ENCODE data around the gene BCAS1.
"Not testable (repeated sequence)": the region's sequence is repeated elsewhere in the genome, so short reads cannot be mapped to it uniquely, and the experiment has no call there.

Gene BCAS1

DNA sequence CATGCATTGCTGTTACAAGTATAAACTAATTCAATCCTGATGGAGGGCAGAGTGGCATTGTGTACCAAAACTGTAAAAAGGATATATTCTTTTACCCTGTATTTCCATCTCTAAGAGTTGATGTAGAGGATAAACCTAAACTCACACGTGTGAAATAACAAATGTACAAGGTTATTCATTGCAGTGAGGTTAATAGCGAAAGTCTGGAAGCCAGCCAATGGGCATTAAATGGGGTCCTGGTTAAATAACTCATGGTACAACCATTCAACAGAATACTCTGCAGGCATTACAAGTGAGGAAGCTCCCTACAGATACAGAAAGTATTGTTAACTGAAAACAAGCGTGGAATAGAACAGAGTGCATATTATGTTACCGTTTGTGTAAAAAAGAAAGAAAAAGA is 56.9 kb downstream of the BCAS1 start:
- DNase-seq: no peak

DNA sequence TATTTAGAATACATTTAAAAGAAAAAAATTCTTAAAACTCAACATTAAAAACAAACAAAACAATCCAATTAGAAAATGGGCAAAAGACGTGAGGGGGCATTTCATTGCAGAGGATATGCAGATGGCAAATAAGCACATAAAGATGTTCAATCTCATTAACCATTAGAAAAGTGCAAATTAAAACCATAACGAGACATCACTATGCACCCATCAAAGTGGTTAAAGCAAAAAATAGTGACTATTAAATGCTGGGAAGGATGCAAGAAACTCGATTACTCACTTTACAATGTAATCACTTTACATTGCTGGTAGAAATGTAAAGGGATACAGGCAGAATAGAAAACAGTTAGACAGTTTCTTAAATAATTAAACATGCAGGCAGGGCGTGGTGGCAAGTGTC is 59.0 kb downstream of the BCAS1 start:
- no peak for DNase-seq

GRCh38 chr20:54006216-54006615 is 64.2 kb downstream of the BCAS1 start:
- not testable (repeated sequence) for DNase-seq

GRCh38 chr20:54005524-54005923 is 64.9 kb downstream of the BCAS1 start:
- no peak for DNase-seq

- DNase-seq: no peak
Measured at GRCh38 chr20:54004445-54004844, 65.9 kb downstream of the BCAS1 start.

GRCh38 chr20:54002741-54003140 is 67.7 kb downstream of the BCAS1 start:
- DNase-seq: no peak

DNA sequence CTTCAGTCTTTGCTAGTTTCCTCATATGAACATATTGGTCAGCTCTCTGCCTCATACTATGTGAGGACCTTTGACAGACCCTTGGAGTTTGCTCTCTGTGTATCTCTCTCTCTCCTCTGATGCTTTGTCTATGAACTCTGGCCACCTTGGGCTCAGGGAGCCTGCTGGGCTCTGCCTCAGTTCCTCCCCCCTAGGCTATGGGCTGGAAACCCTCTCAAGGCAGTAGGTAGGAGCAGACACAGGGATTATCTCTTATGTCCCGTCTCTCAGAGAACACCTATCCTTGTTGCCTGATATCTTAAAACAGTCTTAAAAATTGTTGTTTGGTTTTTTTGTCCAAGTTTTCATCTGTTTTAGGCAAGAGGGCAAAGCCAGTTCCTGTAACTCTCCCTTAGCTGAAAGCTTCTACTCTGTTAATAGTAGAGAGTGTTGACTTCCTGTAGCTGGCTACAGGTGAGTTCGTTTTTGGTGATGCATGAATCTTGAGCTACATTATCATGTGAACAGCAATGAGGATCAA is 68.3 kb downstream of the BCAS1 start:
- no peak for DNase-seq

- DNase-seq: no peak
Measured at GRCh38 chr20:54000914-54001313, 69.5 kb downstream of the BCAS1 start.

- no peak for DNase-seq
Measured at GRCh38 chr20:54000262-54000661, 70.1 kb downstream of the BCAS1 start.

- no peak for DNase-seq
Measured at GRCh38 chr20:53999077-53999476, 71.3 kb downstream of the BCAS1 start.

DNA sequence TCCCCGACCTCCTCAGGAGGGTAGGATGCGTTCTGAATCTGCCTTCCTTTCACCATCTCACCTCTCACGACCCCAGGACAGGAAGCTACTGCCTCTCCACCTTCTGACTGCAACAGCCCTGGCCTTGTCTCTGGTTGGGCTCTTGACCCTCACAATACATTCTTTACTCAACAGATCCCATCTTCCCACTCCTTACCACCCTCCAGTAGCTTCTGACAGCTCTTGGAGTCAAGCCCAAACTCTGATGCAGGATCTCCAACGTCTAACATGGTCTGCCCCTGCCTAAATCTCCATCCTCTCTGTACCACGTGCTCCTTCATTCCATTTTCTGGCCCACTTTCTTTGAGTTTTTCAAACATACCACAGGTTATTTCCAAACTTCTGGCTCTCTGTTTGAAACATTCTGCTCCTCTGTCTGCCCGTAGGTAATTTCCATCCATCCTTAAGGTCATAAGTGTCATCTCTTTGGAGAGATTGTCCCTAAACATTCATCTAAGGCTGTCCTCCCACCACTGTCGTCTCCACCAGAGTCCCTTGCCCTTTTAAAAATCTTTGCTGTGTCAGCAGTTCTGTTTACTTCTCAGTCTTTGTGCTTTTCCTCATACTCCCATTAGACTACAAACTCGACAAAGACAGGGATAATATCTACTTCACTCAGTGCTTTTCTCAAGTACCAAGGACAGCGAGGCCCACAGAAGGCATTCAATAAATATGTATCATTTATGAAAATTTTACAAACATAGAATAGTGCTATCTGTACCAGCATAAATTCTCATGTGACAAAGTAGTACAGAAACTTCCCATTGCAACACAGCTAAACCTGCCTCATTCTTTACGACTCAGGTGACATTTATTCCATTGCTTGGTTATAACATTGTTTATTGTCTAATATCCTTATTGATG is 73.6 kb downstream of the BCAS1 start:
- no peak for DNase-seq

- no peak for DNase-seq
Measured at GRCh38 chr20:53995949-53996348, 74.4 kb downstream of the BCAS1 start.

DNA sequence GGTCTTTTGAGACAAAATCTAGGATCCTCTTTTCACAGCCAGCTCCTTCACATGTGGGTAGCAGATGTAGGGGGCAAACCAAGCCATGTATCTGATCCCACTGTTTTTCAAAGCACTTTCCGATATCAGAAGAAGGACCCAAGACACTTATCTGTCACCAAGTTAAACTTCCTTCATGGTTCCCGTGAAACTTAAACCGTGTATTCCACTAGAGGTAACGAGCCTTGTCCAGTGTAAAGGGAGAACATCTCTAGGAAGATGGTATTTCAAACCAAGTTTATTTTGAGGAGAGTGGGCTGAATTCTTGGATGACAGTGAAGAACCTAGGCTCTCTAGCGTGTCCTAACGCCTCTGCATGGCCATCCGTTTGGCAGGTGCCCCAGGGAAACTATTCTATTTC is 76.3 kb downstream of the BCAS1 start:
- DNase-seq: no peak

DNA sequence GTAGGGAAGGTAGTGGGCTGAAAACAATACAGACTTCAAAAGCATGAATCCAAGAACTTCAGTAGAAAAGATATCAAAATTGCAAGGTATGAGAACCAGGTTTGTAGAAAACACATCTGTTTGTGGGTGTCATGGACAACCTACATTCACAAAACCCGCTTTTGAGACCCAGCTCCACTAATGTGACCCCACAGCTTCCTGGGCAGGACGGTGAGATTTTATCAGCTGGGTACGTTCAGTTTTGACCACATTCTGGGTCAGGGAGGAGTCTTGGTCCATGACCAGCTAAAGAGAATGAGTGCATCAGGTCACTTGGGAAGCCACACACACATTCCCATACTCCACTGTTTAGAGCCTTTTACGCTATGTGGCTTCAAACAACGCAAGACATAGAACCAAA is 77.1 kb downstream of the BCAS1 start:
- no peak for DNase-seq

DNA sequence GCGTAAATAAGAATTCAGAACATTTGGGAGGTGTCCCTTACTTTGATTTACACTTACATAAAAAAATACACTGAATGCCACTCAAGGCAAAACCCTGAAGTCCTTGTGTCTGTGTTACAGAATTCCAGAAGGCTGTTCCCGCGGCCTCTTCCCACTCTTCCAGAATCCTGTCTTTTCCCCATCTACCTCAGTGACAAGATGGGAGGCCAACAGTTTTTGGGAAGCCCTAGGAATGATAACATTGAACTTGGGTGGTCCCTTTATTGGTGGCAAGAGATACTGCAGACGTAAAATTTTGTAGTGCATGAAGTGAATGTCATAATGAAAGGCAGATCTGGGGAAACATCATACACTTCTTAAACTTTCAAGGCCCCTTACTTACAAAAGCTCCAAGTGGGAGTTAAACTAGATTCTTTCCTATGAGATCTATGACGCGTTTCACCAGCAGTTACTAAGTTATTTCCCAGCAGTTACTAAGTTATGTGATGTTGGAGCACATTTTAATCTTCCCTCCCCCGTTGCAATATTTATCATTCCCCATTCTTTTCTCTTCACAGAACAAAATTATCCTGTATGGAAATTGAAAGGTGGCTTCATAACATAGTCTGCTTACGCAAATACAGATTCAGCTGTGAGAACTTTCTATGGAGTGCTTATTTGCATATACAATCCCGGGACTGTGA is 79.5 kb downstream of the BCAS1 start:
- DNase-seq: no peak

DNA sequence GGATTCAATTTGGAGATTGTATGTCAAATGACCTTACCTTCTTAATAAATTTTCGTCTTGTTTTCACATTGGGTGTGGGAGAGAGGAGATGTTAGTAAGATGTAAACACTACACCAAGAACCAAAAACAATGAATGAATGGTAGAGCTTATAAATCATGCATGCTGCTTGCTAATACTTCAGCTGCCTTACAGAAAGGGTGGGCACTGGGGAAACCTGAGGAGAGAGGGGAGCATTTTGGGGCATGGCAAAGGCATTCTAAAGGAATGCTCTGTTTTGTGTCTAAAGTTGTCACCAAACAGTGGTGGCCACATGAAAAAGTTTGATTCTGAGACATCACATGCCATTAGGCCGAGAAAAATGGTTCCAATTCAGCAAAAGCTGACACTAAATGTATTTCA is 80.4 kb downstream of the BCAS1 start:
- DNase-seq: no peak

- DNase-seq: no peak
Measured at GRCh38 chr20:53989401-53989800, 81.0 kb downstream of the BCAS1 start.

DNA sequence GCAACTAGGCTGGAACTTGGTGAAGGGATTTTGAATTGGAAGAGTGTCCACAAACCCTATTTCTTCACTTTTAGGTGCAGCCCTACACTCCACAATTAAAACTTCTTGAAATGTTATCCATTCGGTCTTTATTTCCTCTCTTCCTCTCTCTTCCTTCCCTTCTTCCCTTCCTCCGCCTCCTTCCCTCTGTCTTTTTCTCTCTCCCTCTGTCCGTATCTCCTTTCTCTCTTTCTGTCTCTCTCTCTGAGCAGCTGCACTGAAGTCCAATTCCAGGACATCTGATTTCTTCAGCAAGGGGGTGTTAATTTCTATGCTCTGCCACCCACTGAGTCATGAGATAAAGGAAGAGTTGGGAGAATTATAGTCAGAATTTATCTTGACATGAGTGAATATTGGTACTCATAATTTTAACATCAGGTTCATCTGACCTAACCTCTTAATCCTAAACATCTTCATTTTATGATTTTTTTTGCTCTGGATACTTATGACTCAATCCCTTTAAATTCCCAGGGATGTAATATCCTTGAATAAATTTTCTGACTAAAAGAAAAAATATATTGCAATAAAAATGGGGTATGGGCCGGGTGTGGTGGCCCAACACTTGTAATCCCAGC is 84.2 kb downstream of the BCAS1 start:
- DNase-seq: no peak

GRCh38 chr20:53985150-53985518 is 85.3 kb downstream of the BCAS1 start:
- no peak for DNase-seq

DNA sequence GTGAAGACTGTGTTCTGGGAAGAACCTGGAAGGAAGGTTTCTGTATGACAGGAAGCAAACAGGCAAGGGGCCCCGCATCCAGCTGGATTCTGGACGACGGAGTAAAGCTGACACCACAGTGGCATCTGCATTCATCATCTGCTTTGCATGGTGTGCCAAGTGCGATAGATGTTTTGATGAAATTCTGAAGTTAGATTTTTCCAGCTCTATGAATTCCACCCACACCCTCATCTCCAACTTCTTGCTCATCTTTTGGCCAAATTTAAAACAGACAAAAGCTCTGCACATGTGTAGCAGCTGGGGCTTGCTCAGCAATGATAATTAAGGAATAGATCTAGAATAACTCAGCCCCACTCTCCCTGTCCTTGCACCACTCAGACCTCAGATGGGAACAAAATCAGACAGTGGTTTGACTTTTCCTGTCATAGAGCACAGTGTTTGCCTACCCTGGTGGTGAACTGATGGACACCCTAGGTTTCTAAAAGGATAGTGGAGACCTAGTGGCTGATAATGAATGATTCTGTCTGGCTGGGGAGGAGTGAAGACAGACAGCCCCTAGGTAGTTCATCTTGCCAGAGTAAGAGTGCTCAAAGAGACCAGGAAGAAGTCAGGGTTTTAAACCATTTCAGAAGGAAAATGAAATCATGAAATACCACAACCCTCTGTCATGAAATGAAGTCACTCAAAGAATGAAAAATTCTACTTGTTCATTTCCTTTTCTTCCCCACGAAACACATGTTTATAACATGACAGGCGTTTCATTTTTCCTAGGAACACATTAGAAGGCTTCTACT is 85.8 kb downstream of the BCAS1 start:
- no peak for DNase-seq

GRCh38 chr20:53983401-53983800 is 87.0 kb downstream of the BCAS1 start:
- no peak for DNase-seq

- no peak for DNase-seq
Measured at GRCh38 chr20:53982624-53983023, 87.8 kb downstream of the BCAS1 start.

Data from activated CD4-positive, alpha-beta T cell treated with anti-CD3 and anti-CD28 coated beads, Interleukin-2, amount 50 U/mL, for 1 hour (primary cell).